Astrocyte of the cerebellum (primary cell): ENCODE measurements around the gene WNT7B.
A peak's percentile ranks its signal among the peaks of the same experiment; 100 is the strongest.

ENCODE experiments used
- DNase-seq: peaks from one replicate; pipeline ENCODE4 v3.0.0-alpha.2; 2011; ENCODE audit warnings: low read depth
- H3K4me3 ChIP-seq: 2 replicates; pipeline ENCODE4 v1.5.1; 2011; ENCODE audit warnings: mild to moderate bottlenecking, low read depth, low read length, moderate library complexity
- in situ Hi-C: cut with HindIII; loops from 2 replicates; pipeline ENCODE4 v1.10.0; 2017; ENCODE audit warnings: low sequenced_read_pairs
- TF ChIP-seq, protein P1 (sequence below): IDR thresholded peaks from 2 replicates; pipeline ENCODE4 v1.5.1; 2012; ENCODE audit warnings: low read length, low read depth, moderate library complexity, mild to moderate bottlenecking; ENCODE audit errors: missing control alignments

The WNT7B gene

DNA sequence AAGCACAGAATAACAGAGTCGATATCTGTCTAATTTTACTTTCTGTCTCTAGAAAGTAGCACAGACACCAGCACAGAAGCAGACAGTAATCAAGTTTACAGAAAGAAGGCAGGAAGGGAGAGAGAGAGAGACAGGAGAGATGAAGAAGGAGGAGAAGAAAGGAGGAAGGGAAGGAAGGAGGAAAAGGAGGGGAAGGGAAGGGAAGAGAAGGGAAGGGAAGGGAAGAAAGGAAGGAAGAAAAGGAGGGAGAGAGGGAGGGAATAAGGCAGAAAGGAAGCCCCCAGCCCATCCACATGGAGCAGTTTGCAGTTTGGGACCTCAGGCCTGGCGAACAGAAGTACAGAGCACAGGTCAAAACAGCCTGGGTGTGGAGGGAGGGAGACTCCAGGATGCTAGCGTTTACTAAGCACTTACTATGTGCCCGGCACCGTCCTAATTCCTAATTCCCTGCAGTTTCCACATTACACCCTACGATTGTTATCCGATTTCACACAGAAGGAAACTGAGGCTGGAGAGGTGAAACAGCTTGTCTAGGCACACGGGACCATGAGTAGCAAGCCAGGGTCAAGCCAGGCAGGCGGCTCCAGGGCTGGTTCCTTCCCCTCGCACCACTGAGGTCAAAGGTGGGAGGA, 46.0 kb upstream of the WNT7B start:
- DNase-seq, result no peak
- TF ChIP-seq, protein P1, sequence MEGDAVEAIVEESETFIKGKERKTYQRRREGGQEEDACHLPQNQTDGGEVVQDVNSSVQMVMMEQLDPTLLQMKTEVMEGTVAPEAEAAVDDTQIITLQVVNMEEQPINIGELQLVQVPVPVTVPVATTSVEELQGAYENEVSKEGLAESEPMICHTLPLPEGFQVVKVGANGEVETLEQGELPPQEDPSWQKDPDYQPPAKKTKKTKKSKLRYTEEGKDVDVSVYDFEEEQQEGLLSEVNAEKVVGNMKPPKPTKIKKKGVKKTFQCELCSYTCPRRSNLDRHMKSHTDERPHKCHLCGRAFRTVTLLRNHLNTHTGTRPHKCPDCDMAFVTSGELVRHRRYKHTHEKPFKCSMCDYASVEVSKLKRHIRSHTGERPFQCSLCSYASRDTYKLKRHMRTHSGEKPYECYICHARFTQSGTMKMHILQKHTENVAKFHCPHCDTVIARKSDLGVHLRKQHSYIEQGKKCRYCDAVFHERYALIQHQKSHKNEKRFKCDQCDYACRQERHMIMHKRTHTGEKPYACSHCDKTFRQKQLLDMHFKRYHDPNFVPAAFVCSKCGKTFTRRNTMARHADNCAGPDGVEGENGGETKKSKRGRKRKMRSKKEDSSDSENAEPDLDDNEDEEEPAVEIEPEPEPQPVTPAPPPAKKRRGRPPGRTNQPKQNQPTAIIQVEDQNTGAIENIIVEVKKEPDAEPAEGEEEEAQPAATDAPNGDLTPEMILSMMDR, result no peak
- no peak overlapping the region for H3K4me3 ChIP-seq
- in situ Hi-C loops, result loop anchor here (5.0 to 25.0 kb wide), 2 partner anchors 54 to 289 kb away; no protein-coding TSS in a partner anchor

DNA sequence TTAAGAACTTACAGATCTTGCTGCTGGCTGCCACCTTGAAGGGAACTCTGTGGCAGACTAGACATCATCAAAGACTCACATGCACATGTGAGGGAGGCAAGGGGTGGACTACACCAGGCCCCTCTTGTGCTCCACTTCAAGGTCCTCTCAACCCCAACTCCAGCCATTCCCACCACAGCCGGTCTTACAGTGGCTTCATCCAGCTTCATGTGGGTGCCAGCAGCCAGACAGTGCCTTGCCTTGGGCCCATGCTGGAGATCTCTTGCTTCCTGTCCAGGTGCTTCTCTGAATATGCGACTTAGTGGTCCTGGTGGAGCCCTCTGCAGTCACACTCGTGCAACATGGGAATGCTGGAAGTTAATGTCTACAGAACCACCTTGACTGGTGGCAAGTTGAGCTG, 44.6 kb upstream of the WNT7B start:
- in situ Hi-C loops, result loop anchor here (5.0 to 25.0 kb wide), 2 partner anchors 56 to 291 kb away; no protein-coding TSS in a partner anchor
- no peak overlapping the region for H3K4me3 ChIP-seq

DNA sequence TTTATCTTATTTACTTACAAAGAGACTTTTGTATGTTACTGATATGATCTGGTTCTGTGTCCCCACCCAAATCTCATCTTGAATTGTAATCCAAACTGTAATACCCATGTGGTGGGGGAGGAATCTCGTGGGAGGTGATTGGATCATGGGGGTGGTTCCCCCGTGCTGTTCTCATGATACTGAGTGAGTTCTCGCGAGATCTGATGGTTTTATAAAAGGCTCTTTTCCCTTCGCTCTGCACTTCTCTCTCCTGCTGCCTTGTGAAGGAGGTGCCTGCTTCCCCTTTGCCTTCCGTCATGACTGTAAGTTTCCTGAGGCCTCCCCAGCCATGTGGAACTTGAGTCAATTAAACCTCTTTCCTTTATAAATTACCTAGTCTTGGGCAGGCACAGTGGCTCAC, 42.4 kb upstream of the WNT7B start:
- no peak for DNase-seq
- no peak overlapping the region for H3K4me3 ChIP-seq
- TF ChIP-seq, protein P1, result no peak
- in situ Hi-C loops, result loop anchor here (25.0 kb wide), 1 partner anchor 293 kb away; no protein-coding TSS in a partner anchor

More for the DNA sequence above, 44.6 kb upstream of the WNT7B start:
- TF ChIP-seq, protein P1, result no peak
- no peak for DNase-seq

DNA sequence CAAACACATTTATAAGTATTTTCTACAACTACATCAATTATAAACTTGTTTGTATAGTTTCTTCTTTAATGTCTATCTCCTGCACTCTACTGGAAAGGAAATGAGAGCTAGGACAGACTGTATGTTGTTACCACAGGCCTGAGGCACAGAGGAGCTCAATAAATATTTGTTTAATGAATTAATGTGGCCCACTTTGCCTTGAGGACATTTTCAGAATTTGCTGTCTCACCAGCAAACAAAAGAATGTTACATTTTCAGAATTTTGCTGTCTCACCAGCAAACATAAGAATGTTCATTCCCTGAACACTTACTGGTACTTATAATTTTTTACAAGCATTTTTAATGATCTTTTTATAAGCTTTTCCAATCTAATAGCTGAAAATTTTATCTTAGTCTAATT, 41.9 kb upstream of the WNT7B start:
- no peak overlapping the region for H3K4me3 ChIP-seq
- no peak for DNase-seq
- TF ChIP-seq, protein P1, result no peak

DNA sequence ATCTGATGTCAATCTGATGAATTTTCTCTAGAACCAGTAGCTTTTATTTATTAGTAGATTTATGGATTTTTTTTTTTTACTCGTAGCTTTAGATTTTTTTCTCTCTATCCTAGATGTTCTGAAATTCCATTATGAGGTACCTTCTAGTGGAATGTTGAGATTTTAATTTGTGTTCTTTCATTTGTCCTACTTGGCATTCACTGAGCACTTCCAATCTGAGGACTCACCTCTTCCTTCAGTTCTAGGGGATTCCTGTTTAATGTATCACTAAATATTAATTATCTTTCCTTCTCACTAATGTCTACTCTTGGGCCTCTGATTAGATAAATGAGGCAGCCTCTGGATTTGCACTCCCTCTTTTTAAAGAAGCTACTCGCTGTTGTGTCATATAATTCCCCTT, 40.2 kb upstream of the WNT7B start:
- TF ChIP-seq, protein P1, result no peak
- DNase-seq, result no peak
- no peak overlapping the region for H3K4me3 ChIP-seq
- in situ Hi-C loops, result loop anchor here (25.0 kb wide), 1 partner anchor 295 kb away; no protein-coding TSS in a partner anchor

More for the DNA sequence above, 41.9 kb upstream of the WNT7B start:
- in situ Hi-C loops, result loop anchor here (25.0 kb wide), 1 partner anchor 293 kb away; no protein-coding TSS in a partner anchor

DNA sequence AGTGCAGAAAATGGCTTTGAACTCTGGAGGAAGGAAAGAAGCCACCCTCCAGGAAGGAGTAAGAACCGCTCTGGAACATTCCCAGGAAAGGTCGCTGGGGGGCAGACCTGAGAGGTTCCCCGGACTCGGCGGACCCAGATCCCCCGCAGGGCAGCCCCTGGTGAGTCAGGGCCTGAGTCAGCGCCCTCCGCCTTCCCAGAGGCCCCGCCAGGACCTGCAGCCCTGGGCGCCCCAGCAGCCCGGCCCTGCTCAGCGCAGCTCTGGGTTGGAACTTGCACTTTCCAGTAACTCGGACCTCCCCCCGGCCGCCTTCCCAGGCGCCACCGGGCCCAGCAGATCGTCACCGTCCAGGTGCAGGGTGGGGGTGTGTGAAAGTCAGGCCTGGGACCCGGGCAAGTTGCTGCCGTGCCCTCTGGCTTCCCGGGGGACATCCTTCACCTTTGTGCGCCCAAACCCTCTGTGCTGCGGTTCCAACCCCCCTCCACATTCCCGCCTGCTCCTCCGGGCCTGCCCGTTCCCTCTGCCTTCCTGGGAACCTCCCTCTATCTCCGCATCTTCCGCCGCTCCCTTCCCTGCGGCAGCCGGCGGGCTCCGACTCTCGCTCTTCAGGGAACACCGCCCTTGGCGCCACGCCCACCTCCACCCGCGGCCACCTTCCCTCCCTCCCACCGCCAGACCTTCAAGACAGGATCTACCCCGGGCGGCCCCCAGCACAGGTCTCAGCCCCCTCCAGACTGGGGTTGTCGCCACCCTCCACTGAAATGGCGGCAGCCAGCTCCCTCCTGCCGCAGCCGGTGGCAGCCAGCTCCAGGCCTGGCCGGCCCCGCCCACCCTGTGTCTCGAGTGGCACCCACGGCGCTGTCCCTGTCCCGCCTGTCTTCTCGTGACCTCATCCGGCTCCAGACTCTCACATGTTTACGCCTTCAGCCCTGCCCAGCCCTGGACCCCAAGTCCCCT, 36.8 kb upstream of the WNT7B start:
- in situ Hi-C loops, result loop anchor here (25.0 kb wide), 1 partner anchor 299 kb away; no protein-coding TSS in a partner anchor
- peak overlapping the region; percentile 36 for H3K4me3 ChIP-seq
- DNase-seq, result peak; percentile 81
- TF ChIP-seq, protein P1, result peak; percentile 63
